ENCODE results near the gene VASP.

VASP gene

DNA sequence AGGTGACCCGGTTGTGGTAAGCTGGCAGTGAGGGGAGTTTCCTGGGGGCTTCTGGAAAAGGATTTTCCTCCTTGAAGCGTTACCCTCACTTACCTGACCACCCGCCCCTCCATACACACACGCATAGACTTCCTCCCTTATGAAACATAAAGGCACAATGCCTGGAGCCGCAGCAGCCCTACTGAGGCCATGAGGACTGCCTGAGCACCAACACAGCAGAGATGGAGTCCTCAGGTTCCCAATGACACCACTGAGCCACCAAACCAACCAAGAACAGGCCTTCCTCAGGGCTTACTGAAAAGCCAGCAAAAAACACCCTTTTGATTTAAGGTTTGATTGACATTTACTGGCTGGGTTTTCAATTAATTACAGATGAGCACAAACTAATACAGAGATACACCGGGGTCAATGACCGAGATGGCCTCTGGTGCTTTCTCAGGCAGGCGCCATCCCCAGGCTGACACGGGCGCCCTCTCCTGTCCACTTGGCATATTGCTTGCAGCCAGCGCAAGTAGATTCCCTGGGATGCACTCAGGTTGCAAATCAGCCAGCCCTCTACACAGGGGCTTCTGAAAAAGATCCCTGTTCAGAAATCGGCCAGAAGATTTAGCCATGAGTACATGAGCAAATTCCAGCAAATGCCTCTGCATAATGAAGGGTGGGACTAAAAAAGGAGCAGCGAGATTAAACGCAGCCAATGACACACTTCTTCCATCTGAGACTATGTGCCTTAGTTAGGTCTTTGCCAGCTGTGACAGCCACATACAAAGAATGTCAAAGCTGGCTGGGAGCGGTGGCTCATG lies 62.5 kb downstream of the VASP start:
- H3K4me3 ChIP-seq (replicated peaks; ENCODE audit: low read depth, low read length): no peak overlapping the region
- TF ChIP-seq, protein P1, sequence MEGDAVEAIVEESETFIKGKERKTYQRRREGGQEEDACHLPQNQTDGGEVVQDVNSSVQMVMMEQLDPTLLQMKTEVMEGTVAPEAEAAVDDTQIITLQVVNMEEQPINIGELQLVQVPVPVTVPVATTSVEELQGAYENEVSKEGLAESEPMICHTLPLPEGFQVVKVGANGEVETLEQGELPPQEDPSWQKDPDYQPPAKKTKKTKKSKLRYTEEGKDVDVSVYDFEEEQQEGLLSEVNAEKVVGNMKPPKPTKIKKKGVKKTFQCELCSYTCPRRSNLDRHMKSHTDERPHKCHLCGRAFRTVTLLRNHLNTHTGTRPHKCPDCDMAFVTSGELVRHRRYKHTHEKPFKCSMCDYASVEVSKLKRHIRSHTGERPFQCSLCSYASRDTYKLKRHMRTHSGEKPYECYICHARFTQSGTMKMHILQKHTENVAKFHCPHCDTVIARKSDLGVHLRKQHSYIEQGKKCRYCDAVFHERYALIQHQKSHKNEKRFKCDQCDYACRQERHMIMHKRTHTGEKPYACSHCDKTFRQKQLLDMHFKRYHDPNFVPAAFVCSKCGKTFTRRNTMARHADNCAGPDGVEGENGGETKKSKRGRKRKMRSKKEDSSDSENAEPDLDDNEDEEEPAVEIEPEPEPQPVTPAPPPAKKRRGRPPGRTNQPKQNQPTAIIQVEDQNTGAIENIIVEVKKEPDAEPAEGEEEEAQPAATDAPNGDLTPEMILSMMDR (IDR thresholded peaks at IDR 0.05; ENCODE audit: low read length, missing control alignments): peak; percentile 88
- DNase-seq (ENCODE audit: low read depth): peak; percentile 46

DNA sequence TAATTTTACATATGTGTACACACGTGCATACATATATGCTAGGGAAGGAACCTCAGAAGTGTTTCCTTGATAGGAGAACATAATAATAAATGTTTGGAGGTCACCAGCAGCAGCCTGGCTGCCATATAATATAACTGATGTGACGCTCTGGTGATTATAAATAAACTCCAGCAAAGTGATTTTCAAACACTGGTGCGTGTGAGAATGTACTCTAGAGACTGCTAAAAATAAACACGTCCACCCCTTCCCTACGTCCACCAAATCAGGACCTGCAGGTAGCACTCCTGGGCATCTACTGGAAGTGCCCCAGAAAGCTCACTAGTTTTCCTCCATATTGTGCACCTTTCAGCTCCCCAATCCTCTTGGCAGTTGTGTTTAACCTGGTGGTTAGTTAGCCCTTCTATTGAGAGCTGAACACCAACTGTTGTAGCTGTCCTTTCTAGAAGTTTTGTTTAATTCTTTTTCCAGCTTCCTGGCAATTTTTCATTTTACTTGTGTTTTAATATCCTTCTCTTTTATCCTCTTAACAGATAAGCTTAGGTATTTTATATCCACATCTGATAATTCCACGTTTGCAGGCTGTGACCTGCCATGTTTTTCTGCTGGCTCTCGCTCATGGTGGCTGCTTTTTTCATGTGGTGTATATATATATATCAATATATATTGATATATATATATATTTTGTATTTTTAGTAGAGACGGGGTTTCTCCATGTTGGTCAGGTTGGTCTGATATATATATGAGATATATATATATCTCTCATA lies 64.4 kb downstream of the VASP start:
- DNase-seq (ENCODE audit: low read depth): no peak
- TF ChIP-seq, protein P1 (IDR thresholded peaks at IDR 0.05; ENCODE audit: low read length, missing control alignments): no peak
- H3K4me3 ChIP-seq (replicated peaks; ENCODE audit: low read depth, low read length): no peak overlapping the region

DNA sequence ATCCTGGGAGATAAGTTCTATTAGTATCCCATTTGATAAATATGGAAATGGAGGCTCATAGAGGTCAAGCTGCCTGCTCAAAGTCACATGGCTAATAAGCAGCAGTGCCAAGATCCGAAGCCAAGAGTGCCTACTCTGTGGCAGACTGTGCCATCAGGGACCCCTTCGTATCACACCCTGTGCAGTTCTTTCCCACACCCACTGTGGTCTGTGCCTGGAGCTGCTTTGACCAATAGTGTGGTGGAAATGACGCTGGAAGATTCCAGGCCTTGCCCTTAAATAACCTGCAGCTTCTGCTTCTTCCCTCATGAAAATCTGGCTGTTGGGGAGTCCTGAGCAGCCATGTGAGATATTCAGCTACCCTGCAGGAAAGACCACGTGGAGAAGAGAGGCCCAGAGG lies 67.2 kb downstream of the VASP start:
- DNase-seq (ENCODE audit: low read depth): no peak
- TF ChIP-seq, protein P1 (IDR thresholded peaks at IDR 0.05; ENCODE audit: low read length, missing control alignments): no peak
- no peak overlapping the region for H3K4me3 ChIP-seq (replicated peaks; ENCODE audit: low read depth, low read length)

DNA sequence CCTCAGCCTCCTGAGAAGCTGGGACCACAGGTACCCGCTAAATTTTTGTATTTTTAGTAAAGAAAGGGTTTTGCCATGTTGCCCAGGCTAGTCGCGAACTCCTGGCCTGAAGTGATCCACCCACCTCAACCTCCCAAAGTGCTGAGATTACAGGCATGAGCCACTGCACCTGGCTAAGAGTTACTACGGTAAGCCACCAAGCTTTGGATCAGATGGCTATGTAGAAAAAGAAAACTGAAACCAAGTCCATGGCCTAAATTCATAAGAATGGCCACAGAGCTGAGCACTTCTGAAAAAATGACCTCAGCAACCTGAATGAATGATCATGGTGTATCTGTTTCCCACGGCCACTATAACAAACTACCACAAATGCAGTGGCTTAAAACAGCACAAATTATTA lies 67.9 kb downstream of the VASP start:
- H3K4me3 ChIP-seq (replicated peaks; ENCODE audit: low read depth, low read length): no peak overlapping the region
- DNase-seq (ENCODE audit: low read depth): no peak
- TF ChIP-seq, protein P1 (IDR thresholded peaks at IDR 0.05; ENCODE audit: low read length, missing control alignments): no peak
